ENCODE measurements around the gene ABCA6.

ABCA6 gene

GRCh38 chr17:69117855-69118784 lies 23.6 kb downstream of the ABCA6 start:
- TF ChIP-seq, protein P1, sequence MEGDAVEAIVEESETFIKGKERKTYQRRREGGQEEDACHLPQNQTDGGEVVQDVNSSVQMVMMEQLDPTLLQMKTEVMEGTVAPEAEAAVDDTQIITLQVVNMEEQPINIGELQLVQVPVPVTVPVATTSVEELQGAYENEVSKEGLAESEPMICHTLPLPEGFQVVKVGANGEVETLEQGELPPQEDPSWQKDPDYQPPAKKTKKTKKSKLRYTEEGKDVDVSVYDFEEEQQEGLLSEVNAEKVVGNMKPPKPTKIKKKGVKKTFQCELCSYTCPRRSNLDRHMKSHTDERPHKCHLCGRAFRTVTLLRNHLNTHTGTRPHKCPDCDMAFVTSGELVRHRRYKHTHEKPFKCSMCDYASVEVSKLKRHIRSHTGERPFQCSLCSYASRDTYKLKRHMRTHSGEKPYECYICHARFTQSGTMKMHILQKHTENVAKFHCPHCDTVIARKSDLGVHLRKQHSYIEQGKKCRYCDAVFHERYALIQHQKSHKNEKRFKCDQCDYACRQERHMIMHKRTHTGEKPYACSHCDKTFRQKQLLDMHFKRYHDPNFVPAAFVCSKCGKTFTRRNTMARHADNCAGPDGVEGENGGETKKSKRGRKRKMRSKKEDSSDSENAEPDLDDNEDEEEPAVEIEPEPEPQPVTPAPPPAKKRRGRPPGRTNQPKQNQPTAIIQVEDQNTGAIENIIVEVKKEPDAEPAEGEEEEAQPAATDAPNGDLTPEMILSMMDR (conservative IDR thresholded peaks at IDR 0.05; ENCODE audit: low read depth, low read length): no peak
- no peak for DNase-seq (ENCODE audit: low read depth)
- H3K4me3 ChIP-seq (ENCODE audit: low read depth, low read length): no peak overlapping the region

DNA sequence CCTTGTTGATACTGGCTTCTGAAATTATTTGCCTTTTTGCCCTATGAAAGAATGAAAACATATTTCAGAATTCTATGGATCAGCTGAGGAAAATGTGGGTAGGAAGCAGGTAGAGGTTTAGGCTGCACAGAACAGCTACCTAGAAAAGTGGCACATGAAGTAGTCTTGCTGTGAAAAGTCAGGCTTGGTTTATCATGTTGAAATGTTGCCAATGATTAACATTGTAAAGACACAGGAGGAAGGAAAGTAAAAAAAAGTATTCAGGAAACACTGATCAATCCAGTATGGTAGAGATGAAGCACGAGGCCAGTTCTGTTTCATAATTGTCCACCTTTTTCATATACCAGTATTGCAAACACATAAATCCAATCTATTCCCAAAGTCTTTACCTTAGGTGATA lies 29.9 kb downstream of the ABCA6 start:
- no peak overlapping the region for H3K4me3 ChIP-seq (ENCODE audit: low read depth, low read length)
- TF ChIP-seq, protein P1 (conservative IDR thresholded peaks at IDR 0.05; ENCODE audit: low read depth, low read length): no peak

GRCh38 chr17:69105907-69106730 lies 35.6 kb downstream of the ABCA6 start:
- no peak overlapping the region for H3K4me3 ChIP-seq (ENCODE audit: low read depth, low read length)
- no peak for DNase-seq (ENCODE audit: low read depth)
- TF ChIP-seq, protein P1 (conservative IDR thresholded peaks at IDR 0.05; ENCODE audit: low read depth, low read length): no peak

More for the DNA sequence above, 29.9 kb downstream of the ABCA6 start:
- no peak for DNase-seq (ENCODE audit: low read depth)

GRCh38 chr17:69103557-69104233 lies 38.0 kb downstream of the ABCA6 start:
- TF ChIP-seq, protein P1 (conservative IDR thresholded peaks at IDR 0.05; ENCODE audit: low read depth, low read length): no peak
- DNase-seq (ENCODE audit: low read depth): no peak
- H3K4me3 ChIP-seq (ENCODE audit: low read depth, low read length): no peak overlapping the region

- no peak overlapping the region for H3K4me3 ChIP-seq (ENCODE audit: low read depth, low read length)
- TF ChIP-seq, protein P1 (conservative IDR thresholded peaks at IDR 0.05; ENCODE audit: low read depth, low read length): no peak
- DNase-seq (ENCODE audit: low read depth): no peak
Measured at GRCh38 chr17:69098625-69099024, 43.1 kb downstream of the ABCA6 start.

DNA sequence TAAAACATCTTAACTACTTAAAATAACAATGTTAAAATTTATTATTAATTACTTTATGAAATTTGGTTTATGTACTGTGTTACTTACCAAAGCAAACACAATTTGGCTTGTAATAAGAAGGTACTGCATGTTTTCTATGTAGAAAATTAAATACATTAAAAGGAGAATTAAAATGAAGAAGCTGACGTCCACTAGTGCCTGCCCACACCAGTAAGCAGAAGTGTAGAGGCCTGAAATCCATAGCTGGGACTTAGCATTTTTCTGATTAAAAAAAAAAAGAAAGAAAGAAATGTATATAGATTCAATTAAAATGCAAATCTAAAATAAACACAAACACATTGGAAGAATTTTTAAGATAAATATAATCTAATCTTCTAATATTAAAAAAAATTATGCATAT lies 45.2 kb downstream of the ABCA6 start:
- H3K4me3 ChIP-seq (ENCODE audit: low read depth, low read length): no peak overlapping the region
- no peak for DNase-seq (ENCODE audit: low read depth)
- TF ChIP-seq, protein P1 (conservative IDR thresholded peaks at IDR 0.05; ENCODE audit: low read depth, low read length): no peak

Measured in choroid plexus epithelial cell (primary cell).